A204.1 (cell line): Measurements from ENCODE around the gene SYT11.
"Not testable (repeated sequence)": the region's sequence is repeated elsewhere in the genome, so short reads cannot be mapped to it uniquely, and the experiment has no call there.

Experiments
- FAIRE-seq: peaks from 2 replicates; lab custom pipeline; 2012; peaks lifted over from hg19 to GRCh38; lab: Jason Lieb, UNC

SYT11 gene

DNA sequence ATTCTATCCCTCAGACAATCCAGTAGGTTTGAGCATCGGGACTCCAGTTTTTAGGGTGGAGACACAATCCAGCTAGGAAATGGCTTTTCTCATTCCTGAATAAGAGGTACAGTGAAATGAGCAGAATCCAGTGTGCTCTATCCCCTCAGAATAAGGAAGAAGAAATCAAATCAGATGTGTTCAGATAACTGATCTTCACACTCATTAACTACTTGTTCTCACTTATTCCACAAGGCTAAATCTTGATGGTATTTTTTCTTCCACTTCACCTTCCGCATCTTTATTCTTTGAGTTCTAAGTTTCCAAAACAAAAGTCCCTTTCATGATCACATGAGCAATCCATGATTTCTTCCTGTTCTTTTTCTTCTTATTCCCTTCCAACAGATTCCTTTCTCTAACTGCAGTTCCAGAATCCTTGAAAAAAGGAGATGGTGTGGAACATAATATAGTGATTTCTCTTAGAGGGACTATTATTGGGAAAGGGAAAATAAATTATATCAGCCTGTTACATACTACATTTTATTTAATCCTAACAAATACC lies 1.7 kb downstream of the SYT11 start:
- no peak for FAIRE-seq

DNA sequence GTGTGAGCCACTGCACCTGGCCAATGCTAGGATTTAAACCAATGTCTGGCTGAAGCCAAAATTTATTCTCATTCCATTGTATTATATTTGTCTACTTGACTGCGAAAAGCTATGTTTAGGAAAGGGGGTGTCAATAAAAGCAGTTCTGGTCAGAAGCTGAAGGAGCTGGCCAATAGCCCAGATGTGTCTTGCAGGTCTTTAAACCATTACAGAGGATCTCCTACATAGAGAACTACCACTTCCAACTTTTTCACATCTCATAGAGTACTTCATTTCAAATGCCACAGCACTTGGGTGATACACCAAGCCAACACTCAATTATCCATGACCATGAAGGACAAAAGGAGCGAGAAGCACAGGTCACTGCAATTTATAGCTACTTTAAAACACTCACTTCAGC lies 2.5 kb downstream of the SYT11 start:
- no peak for FAIRE-seq

DNA sequence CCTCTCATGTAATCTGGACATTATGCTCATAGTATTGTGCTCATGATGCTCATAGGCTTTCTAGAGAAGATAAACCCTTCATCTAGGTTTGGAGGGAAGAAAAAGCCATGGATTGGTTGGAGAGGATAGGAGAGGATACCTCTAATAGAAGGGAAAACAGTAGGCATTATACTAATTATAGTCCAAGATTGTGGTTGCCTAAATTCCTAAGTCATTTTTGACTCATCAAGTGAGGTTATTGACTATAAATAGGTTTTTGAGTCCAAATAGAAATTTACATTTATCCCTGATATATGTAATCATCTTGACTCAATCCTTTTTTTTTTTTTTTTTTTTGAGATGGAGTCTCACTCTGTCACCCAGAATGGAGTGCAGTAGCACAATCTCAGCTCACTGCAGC lies 5.0 kb downstream of the SYT11 start:
- FAIRE-seq: no peak

DNA sequence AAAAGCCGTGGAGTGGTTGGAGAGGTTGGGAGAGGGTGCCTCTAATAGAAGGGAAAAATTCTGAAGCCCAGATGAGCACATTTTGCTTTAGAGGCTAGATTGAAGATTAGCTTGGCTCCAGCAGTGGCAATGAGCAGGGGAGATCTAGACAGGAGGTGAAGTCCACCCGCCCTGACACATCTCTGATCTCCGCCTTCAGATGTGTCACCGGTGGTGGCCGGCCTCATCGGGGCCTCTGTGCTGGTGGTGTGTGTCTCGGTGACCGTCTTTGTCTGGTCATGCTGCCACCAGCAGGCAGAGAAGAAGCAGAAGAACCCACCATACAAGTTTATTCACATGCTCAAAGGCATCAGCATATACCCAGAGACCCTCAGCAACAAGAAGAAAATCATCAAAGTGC lies 8.4 kb downstream of the SYT11 start:
- no peak for FAIRE-seq

DNA sequence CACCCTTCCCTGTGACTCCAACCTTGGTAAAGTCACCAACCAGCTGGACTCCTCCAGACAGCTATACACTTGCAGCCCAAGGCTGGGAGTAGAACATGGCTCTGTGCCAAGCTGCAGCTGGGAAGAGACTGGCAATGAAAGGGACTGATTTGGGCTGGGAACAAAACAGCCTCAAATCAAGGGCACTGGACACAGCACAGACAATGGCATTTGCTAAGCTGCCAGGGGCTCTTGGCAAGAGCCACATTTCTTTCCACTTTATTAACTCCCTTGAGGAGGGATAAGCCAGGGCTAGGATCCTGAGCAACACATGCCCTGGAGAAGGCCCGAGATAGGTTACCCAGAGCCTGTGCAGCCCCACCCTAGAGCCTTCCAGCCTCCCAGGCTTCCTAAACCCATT lies 12.0 kb downstream of the SYT11 start:
- FAIRE-seq: no peak

DNA sequence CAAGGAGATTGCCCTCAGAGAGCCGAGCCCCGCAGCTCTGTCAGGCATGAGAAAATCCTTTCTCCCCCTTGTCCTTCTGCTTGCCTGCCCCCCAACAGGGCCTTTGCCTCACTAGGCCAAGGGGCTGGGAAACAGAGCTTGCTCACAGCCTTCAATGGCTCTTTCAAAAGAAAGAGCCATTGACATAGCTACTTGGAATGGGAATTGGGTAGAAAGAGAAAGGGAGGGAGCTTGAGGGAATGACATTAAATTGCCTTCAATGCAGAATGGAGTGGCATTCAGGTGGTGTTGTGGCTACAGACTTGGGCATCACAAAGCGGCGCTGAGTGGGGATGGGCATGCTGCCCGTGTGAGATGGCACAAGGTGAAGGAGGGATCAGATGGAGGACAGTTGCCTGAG lies 13.2 kb downstream of the SYT11 start:
- no peak for FAIRE-seq

DNA sequence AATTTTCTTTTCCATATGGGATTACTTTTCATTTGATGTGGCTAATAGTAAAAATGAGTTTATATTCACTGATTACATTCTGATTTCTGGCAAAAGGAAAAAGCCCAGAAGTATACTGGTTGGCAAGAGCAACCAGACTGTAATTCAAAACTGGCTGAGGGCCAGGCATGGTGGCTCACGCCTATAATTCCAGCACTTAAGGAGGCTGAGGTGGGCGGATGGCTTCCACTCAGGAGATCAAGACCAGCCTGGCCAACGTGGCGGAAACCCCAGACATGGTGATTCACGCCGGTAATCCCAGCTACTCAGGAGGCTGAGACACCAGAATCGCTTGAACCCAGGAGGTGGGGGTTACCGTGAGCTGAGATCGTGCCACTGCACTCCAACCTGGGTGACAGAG lies 14.5 kb downstream of the SYT11 start:
- FAIRE-seq: no peak

DNA sequence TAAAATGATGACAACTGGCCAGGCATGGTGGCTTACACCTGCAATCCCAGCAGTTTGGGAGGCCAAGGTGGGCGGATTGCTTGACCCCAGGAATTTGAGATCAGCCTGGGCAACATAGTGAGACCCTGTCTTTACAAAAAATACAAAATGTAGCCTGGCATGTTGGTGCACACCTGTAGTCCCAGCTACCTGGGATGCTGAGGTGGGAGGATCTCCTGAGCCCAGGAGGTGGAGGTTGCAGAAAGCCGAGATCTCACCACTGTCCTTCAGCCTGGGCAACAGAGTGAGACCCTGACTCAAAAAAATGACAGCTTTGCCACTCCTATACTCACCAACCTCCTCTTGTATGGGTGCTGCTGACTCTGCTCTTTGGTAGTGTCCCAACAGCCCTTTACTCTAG lies 18.6 kb downstream of the SYT11 start:
- no peak for FAIRE-seq

DNA sequence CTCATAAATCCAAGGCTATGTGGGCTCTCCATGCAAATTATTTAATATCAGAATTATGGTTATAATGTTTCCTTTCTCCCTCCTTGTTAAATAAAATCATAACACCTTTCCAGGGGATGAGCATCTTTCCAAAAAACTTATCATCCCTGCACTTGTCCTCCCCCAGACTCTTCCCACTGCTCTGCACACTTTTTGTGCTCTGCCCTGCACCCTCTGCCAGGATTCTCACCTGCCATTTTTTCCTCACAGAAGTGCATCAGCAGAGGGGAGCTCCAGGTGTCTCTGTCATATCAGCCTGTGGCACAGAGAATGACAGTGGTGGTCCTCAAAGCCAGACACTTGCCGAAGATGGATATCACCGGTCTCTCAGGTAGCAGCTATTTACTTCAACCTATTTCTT lies 20.9 kb downstream of the SYT11 start:
- no peak for FAIRE-seq

DNA sequence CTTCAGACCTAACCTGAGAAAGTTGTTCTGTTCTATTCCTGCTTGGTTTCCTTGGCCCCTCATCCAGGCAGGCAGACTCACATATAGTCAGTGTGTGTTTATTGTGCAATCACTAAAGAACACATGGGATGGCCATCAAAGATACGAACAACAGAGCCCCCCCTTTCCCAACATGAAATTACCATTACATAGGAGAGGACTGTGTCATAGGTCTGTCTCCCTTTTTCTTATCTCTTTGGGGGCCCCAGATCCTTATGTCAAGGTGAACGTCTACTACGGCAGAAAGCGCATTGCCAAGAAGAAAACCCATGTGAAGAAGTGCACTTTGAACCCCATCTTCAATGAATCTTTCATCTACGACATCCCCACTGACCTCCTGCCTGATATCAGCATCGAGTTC lies 21.6 kb downstream of the SYT11 start:
- FAIRE-seq: no peak

DNA sequence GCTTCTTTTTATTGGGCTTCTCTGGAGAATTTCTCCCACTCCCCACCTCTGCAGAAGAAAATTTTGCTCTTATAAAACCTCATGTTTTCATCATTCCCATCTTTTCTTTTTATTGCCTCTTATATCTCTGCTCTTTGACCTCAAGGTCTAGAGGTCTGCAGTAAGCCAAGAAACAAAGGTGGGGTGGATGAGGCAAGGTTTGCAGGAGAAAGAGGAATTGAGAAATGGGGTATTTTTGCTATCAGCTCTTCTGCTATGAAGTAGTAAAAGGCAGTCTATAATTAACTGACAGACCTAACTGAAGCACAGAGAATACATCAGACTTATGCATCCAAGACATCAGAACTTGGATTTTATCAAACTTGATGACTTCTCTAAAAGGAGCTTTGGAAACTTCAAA lies 22.9 kb downstream of the SYT11 start:
- no peak for FAIRE-seq

DNA sequence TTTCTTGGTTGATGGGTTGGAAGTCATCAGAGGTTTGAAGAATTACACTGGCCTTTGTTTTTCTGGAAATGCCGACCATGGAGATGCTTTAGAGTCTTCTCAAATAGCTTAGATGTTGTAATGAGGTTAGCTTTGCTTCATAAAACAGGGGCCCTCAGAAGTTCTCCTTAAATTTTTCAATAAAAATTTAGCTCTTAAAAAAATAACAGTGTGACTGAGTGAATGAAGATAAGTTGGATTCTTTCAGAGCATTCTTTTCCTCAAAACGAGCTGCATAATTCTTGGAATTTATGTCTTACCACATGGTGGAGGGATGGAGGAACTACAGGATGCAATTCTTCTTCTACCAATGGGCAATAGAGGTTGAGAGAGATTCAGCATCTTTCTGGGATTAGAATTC lies 23.4 kb downstream of the SYT11 start:
- no peak for FAIRE-seq

DNA sequence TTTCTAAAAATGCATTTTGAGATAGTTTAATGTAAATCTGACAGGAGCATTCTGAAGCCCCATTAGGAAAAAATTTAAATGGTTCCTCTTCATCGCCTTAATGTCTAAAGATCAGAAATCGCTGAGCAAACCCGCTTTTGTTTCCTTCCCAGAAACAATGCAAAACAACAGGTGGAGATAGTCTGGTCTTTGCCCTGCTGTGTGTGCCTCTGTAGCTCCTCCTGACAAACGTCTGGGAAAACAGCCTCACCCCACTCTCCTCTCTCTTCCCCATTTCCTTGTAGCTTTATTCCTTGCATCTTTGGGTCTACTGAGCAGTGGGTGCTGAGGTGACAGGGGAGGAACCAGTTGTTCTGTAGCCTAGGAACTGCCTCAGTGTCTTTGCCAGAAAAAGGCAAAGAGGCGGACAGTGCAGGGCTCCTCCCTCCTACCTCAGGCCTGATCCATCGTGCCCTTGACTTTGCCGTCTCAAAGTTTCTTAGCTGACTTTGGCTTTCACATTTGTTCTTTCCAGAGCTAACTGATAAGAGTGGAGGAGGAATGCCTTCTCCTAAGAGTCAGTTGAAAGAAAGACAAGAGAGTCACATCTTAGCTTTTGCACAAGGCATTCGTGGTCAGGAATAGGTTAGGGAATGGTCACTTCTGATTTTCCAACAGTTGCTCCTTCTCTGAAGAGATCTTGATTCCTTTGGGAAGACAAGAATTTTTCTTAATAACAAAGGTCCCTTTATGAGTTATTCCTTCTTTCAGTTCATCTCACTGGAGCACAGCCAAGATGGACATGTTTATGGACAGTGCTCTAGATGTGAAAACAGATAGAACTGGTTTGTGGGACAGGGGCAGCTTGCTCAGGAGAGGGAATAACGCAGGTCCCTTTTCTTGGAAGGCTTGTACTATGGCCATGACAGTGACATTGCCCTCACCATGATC lies 24.9 kb downstream of the SYT11 start:
- FAIRE-seq: no peak

DNA sequence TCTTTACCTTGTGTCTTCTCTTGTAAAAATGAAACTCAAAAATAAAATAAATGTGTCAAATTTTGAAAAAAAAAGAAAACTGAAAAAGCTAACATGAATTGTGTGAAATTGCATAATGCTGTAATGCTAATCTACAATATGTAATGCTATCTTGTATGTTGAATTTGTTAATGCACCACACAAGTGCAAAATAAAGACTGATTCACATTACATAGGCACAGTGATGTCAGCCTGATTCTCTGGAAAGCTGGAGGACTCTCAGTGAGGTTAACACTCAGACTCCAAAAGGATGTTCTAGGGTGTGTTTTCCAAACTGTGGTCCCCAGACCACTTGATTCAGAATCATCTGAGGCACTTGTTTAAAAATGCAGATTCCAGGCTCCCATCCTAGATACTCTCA lies 25.6 kb downstream of the SYT11 start:
- no peak for FAIRE-seq

DNA sequence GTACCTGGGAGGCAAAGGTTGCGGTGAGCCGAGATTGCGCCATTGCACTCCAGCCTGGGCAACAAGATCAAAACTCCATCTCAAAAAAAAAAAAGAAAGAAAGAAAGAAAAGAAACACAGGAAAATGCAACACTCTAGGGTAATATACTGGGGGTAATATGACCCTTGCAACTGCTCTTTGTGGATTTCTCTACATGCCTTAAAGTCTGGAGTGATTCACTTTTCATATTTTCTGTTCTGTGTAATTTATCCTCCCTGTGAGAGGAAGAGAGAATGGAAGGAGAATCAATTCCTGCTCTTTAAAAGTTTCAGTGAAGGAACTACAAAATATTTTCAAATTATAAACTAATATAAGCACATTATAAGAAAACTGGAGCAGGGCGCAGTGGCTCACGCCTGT lies 29.1 kb downstream of the SYT11 start:
- no peak for FAIRE-seq

DNA sequence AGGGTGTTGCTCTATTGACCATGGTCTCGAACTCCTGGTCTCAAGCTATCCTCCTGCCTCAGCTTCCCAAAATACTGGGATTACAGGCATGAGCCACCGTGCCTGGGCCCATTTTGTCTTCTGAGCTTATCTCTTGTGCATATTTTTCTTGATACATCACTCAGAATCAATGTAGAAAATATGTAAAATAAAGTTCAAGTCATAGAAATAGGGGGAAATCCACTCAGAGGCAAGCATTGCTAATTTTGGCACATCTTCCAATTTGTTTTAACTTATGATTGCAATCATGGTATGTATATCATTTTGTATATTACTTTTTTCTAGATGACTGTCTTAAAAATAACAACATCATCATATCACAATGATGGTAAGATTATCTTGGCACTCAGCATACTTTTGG lies 30.2 kb downstream of the SYT11 start:
- no peak for FAIRE-seq

DNA sequence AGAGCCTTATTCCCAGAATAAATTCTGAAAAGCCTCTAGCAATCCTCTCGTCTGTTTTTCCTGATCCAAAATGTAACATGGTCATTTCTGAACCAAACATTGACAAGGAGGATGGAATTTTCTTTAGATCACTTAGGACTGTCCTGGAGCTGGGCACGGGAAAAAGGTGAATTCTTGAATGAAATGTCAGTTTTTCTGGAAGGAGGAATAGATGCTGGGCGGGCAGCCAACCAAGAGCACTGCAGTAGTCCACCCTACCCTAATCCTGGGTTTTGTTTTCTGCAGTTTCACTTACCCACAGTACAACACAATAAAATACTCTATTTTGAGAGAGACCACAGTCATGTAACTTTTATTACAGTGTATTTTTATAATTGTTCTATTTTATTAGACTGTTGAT lies 30.9 kb downstream of the SYT11 start:
- FAIRE-seq: no peak

DNA sequence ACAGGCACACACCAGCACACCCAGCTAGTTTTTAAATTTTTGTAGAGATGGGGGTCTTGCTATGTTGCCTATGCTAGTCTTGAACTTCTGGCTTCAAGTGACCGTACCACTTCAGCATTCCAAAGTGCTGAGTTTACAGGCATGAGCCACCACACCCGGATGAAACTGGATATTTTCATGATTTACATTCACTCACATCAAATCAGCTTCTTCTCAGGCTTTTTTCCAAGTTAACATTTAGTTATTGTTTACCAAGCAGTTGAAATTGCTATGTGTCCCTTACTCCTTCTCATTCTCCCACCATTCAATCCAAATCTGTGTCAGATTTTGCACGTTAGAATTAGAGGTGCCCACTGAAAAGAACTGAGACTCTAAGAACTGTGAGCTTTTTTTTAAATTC lies 33.4 kb downstream of the SYT11 start:
- FAIRE-seq: no peak

DNA sequence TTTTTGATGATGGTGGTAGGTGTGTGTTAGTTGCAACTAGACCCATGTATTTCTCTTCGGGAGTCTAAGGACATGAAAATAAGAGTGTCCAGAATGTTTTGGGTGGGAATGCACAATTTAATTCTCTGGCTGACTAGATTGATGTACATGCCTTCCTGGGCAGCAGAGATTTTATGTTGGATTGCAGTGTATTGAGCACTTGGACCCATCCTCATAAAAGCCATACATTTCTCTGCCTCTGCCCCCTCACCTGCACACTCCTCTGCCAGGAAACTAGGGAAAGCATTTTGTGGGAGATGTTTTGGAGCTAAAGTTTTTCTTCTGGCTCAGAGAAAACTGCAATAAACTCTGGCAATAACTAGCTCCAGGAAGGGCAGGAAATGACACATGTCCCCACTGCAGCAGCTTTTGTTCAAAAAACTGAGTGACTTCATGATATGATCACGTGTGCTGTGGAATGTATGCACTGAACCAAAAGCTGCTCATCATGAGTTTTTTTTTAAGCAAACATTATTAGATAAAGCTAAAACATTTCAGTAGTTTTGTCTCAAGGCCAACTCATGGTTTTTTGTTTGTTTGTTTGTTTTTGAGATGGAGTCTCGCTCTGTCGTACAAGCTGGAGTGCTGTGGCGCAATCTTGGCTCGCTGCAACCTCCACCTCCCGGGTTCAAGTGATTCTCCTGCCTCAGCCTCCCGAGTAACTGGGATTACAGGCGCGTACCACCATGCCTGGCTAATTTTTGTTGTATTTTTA lies 34.2 kb downstream of the SYT11 start:
- FAIRE-seq: no peak

DNA sequence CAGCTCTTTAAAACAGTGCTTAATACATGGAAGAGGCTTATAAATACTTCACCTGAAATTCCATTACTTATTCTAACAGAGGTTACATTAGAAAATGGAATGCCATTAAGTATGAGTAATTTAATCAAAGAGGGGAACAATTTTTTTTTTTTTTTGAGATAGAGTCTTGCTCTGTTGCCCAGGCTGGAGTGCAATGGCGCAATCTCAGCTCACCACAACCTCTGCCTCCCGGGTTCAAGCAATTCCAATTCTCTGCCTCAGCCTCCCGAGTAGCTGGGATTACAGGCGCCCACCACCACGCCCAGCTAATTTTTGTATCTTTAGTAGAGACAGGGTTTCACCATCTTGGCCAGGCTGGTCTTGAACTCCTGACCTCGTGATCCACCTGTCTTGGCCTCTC lies 36.2 kb downstream of the SYT11 start:
- FAIRE-seq: not testable (repeated sequence)

DNA sequence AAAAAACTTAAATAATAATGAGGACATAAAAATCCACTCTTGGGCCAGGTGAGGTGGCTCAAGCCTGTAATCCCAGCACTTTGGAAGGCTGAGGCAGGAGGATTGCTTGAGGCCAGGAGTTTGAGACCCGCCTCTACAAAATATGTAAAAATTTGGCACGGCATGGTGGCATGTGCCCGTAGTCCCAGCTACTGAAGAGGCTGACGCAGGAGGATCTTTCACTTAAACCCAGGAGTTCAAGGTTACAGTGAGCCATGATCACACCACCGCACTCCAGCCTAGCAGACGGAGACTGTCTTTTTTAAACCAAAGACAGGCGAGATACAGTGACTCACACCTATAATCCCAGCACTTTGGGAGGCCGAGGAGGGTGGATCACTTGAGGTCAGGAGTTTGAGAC lies 37.1 kb downstream of the SYT11 start:
- not testable (repeated sequence) for FAIRE-seq

DNA sequence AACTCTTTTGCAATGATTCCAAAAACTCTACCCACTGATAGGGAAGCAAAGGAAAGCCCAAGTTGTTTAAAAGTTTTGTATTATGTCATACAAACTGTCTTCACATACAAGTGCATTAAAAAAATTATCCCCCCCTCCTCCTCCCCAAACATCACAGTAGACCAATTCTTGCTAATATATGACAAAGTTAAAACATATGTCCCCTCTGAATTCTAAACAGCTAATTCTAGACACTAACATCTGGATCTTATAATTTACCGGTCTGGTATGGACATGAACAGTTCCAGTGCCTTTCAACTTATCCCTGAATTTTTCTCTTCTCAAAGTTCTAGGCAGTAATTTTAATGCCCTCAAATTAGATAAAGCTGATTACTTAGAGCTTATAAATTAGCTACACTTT lies 38.4 kb downstream of the SYT11 start:
- FAIRE-seq: no peak

DNA sequence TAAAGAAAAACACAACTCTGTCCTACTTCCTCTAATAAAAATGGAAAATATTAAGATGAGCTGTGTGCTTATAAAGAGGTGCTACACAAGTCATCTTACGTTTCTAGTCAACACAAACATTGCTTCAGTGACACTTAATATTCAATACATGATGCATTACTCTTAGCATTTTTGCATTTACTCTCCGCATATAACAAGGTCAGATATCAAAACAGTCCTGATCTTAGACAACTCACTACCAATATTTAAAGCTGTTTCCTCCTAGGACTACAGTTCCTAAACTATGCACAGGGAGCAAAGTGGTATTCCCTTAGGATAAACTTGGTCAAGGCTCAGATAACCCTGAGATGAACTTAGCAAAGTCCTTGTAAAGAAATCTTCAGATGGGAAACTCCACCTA lies 39.5 kb downstream of the SYT11 start:
- FAIRE-seq: no peak

DNA sequence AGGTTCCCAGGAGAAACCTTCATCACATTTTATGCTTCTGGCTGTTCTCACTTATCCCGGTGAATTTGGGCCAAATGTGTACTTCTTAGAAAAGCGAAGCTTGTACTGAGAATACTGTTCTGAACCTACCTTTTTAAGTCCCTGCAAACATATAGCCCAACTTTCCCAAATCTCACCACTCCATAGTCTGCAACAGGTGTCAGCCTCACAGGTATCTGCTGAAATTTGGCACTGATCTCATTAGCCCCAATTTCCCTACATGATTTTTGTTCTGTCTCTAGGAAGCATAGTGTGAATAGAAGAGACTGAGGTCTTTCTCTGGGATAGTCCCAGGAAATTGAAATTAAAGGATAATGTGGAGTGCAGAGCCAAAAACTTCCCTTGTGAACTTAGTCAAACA lies 40.3 kb downstream of the SYT11 start:
- no peak for FAIRE-seq
